Spleen (tissue), 11 donors: Measurements from ENCODE around the gene EHD2. TPM values are rescaled to one million over a fixed set of nuclear protein-coding genes. Genes with fewer than 3 reads are reported as not detected.
"Not testable (repeated sequence)": the region's sequence is repeated elsewhere in the genome, so short reads cannot be mapped to it uniquely, and the experiment has no call there.

ENCODE experiments used
- DNase-seq: peaks from one replicate; pipeline ENCODE4 v3.0.0-alpha.2; 2020
- H3K27ac ChIP-seq, 8 donors: fragments of 200-600 bp; sonication (generic) in 7 of 8; 1 replicate in 4 of 8; 2 replicates in 4 of 8; pipeline versions ENCODE4 v1.5.0 to v1.8.0; 2016 to 2021; ENCODE audit warnings: inconsistent platforms in 4 of 8, mild to moderate bottlenecking in 4 of 8, moderate library complexity in 1 of 8
- H3K27me3 ChIP-seq, 7 donors: fragments of 200-600 bp; sonication (generic) in 6 of 7; replicated peaks in 1 of 7; 1 replicate in 4 of 7; 2 replicates in 3 of 7; pipeline versions ENCODE4 v1.5.0 to v1.8.0; 2016 to 2021; ENCODE audit warnings: inconsistent platforms in 3 of 7, mild to moderate bottlenecking in 1 of 7
- H3K36me3 ChIP-seq, 6 donors: fragments of 200-600 bp; sonication (generic) in 5 of 6; 1 replicate in 4 of 6; 2 replicates in 2 of 6; pipeline versions ENCODE4 v1.5.0 to v1.8.0; 2016 to 2021; ENCODE audit warnings: inconsistent platforms in 2 of 6
- H3K4me1 ChIP-seq, 6 donors: fragments of 200-600 bp; sonication (generic) in 5 of 6; 1 replicate in 3 of 6; 2 replicates in 3 of 6; pipeline versions ENCODE4 v1.5.0 to v1.8.0; 2016 to 2021; ENCODE audit warnings: inconsistent platforms in 3 of 6
- H3K4me3 ChIP-seq, 8 donors: fragments of 200-600 bp; sonication (generic) in 7 of 8; 1 replicate in 4 of 8; 2 replicates in 4 of 8; pipeline versions ENCODE4 v1.5.0 to v1.8.0; 2016 to 2021; ENCODE audit warnings: inconsistent platforms in 4 of 8, mild to moderate bottlenecking in 4 of 8, moderate library complexity in 2 of 8
- H3K9me3 ChIP-seq, 8 donors: fragments of 200-600 bp; sonication (generic) in 7 of 8; 1 replicate in 4 of 8; 2 replicates in 4 of 8; pipeline versions ENCODE4 v1.5.0 to v1.8.0; 2016 to 2021; ENCODE audit warnings: inconsistent platforms in 4 of 8
- POLR2A ChIP-seq, 3 donors: fragments of 450-650 bp; IDR thresholded peaks; one replicate each; pipeline ENCODE4 v1.5.1; 2017; ENCODE audit warnings: antibody characterized with exemption in 3 of 3, mild to moderate bottlenecking in 1 of 3
- POLR2AphosphoS5 ChIP-seq, 3 donors: sonication (generic); formaldehyde crosslinking; IDR thresholded peaks; one replicate each; pipeline ENCODE4 v1.5.1; 2017; ENCODE audit warnings: antibody characterized with exemption in 3 of 3
- WGBS, 5 donors: extraction: QIAGEN DNeasy Blood & Tissue Kit in 3 of 5; methylation state at CpG; one replicate each; pipeline versions ENCODE4 v1.1.5 to v1.1.7; 2013 to 2018; 5-methylcytosine and 5-hydroxymethylcytosine counted together
- intact Hi-C: fragments of 100-400 bp; cut with DNase I; formaldehyde crosslinking; loops from one replicate; pipeline ENCODE4 v1.15.0; 2023; ENCODE audit warnings: low total_unique reads
- polyA plus RNA-seq, 3 donors: library from polyadenylated mRNA; stranded (reverse); fragments of 200-250 nt; gene quantifications; one replicate each; pipeline ENCODE4 v1.2.1, GENCODE V29; 2013
- total RNA-seq, 7 donors: library from RNA; depleted of rRNA in 3 of 7; stranded (reverse); fragments of >200 nt in 3 of 7; fragmentation: NEBNext Ultra II Directional in 4 of 7; extraction: Animal tissue kit (Norgen Biotek cat#: 25700) in 4 of 7; gene quantifications; one replicate each; pipeline versions ENCODE4 v1.1.0 to v1.2.1, GENCODE V29; 2016 to 2021
- TF ChIP-seq, protein P1 (sequence below), 11 experiments: fragments of 200-600 bp in 7 of 11; fragments of 450-650 bp in 4 of 11; sonication (generic) in 4 of 11; IDR thresholded peaks in 8 of 11; conservative IDR thresholded peaks in 3 of 11; 1 replicate in 7 of 11; 2 replicates in 4 of 11; pipeline versions ENCODE4 v1.4.0 to v1.8.0; 2016 to 2021; ENCODE audit warnings: antibody characterized with exemption in 11 of 11, inconsistent platforms in 4 of 11, mild to moderate bottlenecking in 1 of 11
- donor health status: healthy with polysubstance abuse.
- donor health status: DM: no; HTN: no; CAD: no; lungs with moderate emphysema.
- donor health status: DM: no; HTN: no; CAD: no.
- donor health status: Bipolar disorder and iron deficiency.
- donor health status: healthy.
- donor health status: DM: no; HTN: no; CAD: no.
- donor health status: DM: yes; HTN: yes; CAD: no.

EHD2 gene
- total and polyA plus RNA-seq, 10 donors: 6.9 to 87.7 (median 57.5) TPM

DNA sequence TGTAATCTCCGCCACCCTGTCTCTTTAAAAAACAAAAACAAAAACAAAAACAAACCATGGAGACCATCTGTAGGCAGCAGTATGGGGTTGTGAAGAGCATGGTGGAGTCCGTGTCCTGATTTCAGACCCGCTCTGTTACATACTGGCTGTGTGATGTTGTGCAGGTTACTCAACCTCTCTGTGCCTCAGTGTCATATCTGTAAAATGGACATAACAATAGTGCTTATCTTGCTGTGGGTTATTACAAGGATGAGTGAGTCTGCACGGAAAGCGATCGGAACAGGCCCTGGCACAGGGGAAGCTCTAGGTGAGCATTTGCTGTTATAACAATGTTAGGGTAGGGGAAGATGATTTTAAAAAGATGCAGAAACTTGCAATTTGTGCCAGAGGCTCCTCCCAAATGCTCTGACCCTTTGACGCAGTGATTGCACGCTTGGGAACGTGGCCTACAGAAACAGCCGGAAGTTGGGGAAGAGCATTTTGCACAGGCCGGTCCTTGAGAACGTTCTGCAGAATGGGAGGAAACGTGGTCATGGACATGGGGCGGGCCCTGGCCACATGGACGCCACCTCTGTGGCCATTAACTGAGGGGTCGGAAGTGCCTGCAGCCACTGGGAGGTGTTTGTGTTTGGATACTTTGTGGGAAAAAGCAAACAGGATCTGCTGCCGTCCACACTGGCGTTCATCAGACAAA lies 49.5 kb downstream of the EHD2 start:
- Histone ChIP-seq H3K36me3 (peaks cover 0 to 29% (median 12%) of the 10 kb centered on the region in 6 donors), H3K9me3 (peaks cover 0 to 7% (median 2%) of the 10 kb centered on the region in 8 donors), H3K4me1 (peaks cover 0 to 59% (median 14%) of the 10 kb centered on the region in 6 donors), H3K27me3 (no peaks in the 10 kb centered on the region), H3K27ac (peak overlapping the region in 7 of 8 donors; percentile 49 to 83 (median 77)), H3K4me3 (no peak overlapping the region)
- peak; percentile 85 for DNase-seq
- WGBS, 5 donors: 63 to 76% (median 68%) methylated on average over 18 of the region's 18 CpGs
- intact Hi-C loops: no loop called here
- TF ChIP-seq POLR2AphosphoS5 (IDR thresholded peaks at IDR 0.05): peak; percentile 73 to 90 (median 90)
- TF ChIP-seq, protein P1, sequence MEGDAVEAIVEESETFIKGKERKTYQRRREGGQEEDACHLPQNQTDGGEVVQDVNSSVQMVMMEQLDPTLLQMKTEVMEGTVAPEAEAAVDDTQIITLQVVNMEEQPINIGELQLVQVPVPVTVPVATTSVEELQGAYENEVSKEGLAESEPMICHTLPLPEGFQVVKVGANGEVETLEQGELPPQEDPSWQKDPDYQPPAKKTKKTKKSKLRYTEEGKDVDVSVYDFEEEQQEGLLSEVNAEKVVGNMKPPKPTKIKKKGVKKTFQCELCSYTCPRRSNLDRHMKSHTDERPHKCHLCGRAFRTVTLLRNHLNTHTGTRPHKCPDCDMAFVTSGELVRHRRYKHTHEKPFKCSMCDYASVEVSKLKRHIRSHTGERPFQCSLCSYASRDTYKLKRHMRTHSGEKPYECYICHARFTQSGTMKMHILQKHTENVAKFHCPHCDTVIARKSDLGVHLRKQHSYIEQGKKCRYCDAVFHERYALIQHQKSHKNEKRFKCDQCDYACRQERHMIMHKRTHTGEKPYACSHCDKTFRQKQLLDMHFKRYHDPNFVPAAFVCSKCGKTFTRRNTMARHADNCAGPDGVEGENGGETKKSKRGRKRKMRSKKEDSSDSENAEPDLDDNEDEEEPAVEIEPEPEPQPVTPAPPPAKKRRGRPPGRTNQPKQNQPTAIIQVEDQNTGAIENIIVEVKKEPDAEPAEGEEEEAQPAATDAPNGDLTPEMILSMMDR (IDR thresholded peaks at IDR 0.05 in 8 of 11, conservative IDR thresholded peaks at IDR 0.05 in 3 of 11): no peak

DNA sequence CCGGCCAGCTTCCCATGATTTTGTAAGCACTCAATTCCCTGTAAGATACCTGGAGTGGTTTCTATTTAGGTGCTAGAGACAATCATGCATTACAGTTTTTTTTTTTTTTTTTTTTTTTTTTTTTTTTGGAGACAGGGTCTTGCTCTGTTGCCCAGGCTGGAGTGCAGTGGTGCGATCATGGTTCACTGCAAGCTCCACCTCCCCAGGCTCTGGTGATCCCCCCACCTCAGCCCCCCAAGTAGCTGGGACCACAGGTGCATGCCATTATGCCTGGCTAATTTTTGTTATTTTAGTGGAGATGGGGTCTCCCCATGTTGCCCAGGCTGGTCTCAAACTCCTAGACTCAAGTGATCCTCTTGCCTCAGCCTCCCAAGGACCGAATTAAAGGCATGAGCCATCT lies 51.5 kb downstream of the EHD2 start:
- H3K4me3 ChIP-seq, H3K36me3 ChIP-seq, H3K9me3 ChIP-seq, H3K27me3 ChIP-seq, DNase-seq, intact Hi-C loops: not testable (repeated sequence)
- peak overlapping the region in 6 of 8 donors; percentile 49 to 83 (median 78) for H3K27ac ChIP-seq
- WGBS, 5 donors: 80 to 97% (median 83%) methylated on average over 3 of the region's 3 CpGs
- H3K4me1 ChIP-seq: peaks cover 0 to 55% (median 14%) of the 10 kb centered on the region in 6 donors

DNA sequence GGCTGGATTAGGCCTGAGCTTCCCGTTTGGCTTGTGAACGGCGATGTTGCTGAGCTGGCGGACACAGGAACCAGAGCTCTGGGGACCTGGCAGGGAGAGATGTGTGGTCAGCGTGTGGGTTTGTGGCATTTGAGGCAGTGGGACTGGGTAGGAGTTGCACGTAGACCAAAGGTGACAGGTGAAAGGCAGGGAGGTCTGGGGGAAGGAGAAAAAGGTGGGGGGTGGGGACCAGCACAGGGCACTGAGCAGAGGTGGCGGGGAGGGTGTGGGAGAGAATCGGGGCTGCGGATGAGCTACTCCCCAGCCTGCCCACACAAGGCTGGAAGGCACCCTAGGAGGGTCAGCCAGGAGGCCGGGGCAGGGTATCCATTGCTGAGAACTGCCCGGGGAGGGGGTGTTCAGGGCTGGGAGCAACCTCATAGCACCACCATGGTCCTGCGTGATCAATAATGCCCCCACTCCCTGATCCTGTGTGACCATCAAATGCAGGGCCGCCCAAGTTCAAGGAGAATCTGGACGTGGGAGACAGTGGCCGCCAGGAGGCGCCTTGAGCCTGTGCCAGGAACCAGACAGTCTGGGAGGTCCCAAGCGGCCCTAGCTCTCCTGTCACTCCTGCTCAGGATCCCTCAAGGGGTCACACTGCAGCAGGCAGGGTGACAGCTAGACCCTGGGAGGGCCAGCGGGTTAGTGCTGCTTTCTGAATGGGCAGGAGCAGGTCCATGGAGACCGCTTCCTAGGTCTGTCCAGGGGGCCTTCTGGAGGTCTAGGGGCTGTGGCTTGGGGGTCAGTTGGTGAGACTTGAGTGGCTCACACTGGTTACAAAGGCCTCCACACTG lies 52.5 kb downstream of the EHD2 start:
- Histone ChIP-seq H3K27ac (peak overlapping the region in 5 of 8 donors; percentile 76 to 83 (median 78)), H3K27me3 (no peaks in the 10 kb centered on the region), H3K36me3 (no peaks in the 10 kb centered on the region), H3K4me1 (peaks cover 0 to 48% (median 14%) of the 10 kb centered on the region in 6 donors), H3K4me3 (no peak overlapping the region), H3K9me3 (no peaks in the 10 kb centered on the region)
- peak; percentile 84 for DNase-seq
- intact Hi-C loops: no loop called here
- TF ChIP-seq POLR2A (IDR thresholded peaks at IDR 0.05): no peak
- TF ChIP-seq POLR2AphosphoS5 (IDR thresholded peaks at IDR 0.05): peak in 2 of 3 donors; percentile 36 to 45
- TF ChIP-seq, protein P1 (IDR thresholded peaks at IDR 0.05 in 8 of 11, conservative IDR thresholded peaks at IDR 0.05 in 3 of 11): peak in 10 of 11 experiments; percentile 38 to 75 (median 62)
- 37 to 53% (median 47%) methylated on average over 14 to 19 of the region's 19 CpGs for WGBS, 5 donors

DNA sequence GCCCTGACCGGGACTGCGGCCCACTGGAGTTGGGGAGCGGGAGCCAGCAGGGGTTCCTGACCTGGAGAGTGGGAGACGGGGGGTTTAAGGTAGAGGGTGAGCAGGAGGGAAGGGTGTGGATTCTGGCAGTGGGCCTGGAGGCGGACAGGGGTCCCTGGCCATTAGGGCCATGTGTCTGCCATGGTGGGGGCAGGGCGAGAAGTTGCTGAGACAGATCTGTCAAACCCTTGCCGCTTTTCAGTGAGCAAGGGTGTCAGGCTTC lies 53.1 kb downstream of the EHD2 start:
- H3K27me3 ChIP-seq: no peaks in the 10 kb centered on the region
- intact Hi-C loops: no loop called here
- H3K27ac ChIP-seq: peak overlapping the region in 2 of 8 donors; percentile 77 to 79
- WGBS, 5 donors: 72 to 91% (median 84%) methylated on average over 7 of the region's 7 CpGs
- H3K4me3 ChIP-seq: no peak overlapping the region
- H3K9me3 ChIP-seq: no peaks in the 10 kb centered on the region
- TF ChIP-seq POLR2A (IDR thresholded peaks at IDR 0.05) (no peak), POLR2AphosphoS5 (IDR thresholded peaks at IDR 0.05) (no peak)
- TF ChIP-seq, protein P1 (IDR thresholded peaks at IDR 0.05 in 8 of 11, conservative IDR thresholded peaks at IDR 0.05 in 3 of 11): no peak
- no peak for DNase-seq
- H3K4me1 ChIP-seq: peaks cover 0 to 44% (median 14%) of the 10 kb centered on the region in 6 donors
- no peaks in the 10 kb centered on the region for H3K36me3 ChIP-seq
